Aorta (tissue), 5 donors: ENCODE results near the gene PLEKHA6. TPM values are rescaled to one million over a fixed set of nuclear protein-coding genes. Genes with fewer than 3 reads are reported as not detected.
"Not testable (repeated sequence)": the region's sequence is repeated elsewhere in the genome, so short reads cannot be mapped to it uniquely, and the experiment has no call there.

Experiments
- ATAC-seq: fragments of 200-7000 bp; cut with Tn5 transposase; one replicate; pipeline ENCODE4 v1.9.1; 2022; ENCODE audit warnings: moderate library complexity; ENCODE audit not compliant: low FRiP score
- DNase-seq, 2 donors: peaks; one replicate each; pipeline ENCODE4 v3.0.0-alpha.2; 2020
- H3K27ac ChIP-seq, 2 donors: one replicate each; pipeline ENCODE4 v1.5.1; 2013; ENCODE audit warnings: low read length in 2 of 2, mild to moderate bottlenecking in 2 of 2, moderate library complexity in 2 of 2, control low read depth in 1 of 2, inconsistent platforms in 1 of 2, low read depth in 1 of 2
- H3K27me3 ChIP-seq, 2 donors: one replicate each; pipeline ENCODE4 v1.6.1; 2013; ENCODE audit warnings: control low read depth in 1 of 2, low read length in 1 of 2, mild to moderate bottlenecking in 1 of 2, moderate library complexity in 1 of 2; ENCODE audit not compliant: insufficient read depth in 2 of 2, control insufficient read depth in 1 of 2
- H3K36me3 ChIP-seq, 2 donors: one replicate each; pipeline ENCODE4 v1.6.1; 2013; ENCODE audit warnings: control low read depth in 1 of 2, low read length in 1 of 2, mild to moderate bottlenecking in 1 of 2; ENCODE audit not compliant: insufficient read depth in 2 of 2, control insufficient read depth in 1 of 2
- H3K4me1 ChIP-seq, 2 donors: one replicate each; pipeline ENCODE4 v1.6.1; 2013; ENCODE audit warnings: low read length in 2 of 2, control low read depth in 1 of 2, mild to moderate bottlenecking in 1 of 2, moderate library complexity in 1 of 2; ENCODE audit not compliant: insufficient read depth in 2 of 2, control insufficient read depth in 1 of 2
- H3K4me3 ChIP-seq, 2 donors: one replicate each; pipeline ENCODE4 v1.5.1; 2013; ENCODE audit warnings: low read length in 2 of 2, control low read depth in 1 of 2, mild to moderate bottlenecking in 1 of 2
- H3K9me3 ChIP-seq: one replicate; pipeline ENCODE4 v1.6.1; 2013; ENCODE audit warnings: mild to moderate bottlenecking, low read length; ENCODE audit not compliant: control insufficient read depth
- WGBS, 2 donors: extraction: QIAGEN DNeasy Blood & Tissue Kit; methylation state at CpG; one replicate each; pipeline ENCODE4 v1.1.7; 2013; 5-methylcytosine and 5-hydroxymethylcytosine counted together
- intact Hi-C, 2 donors: fragments of 100-400 bp; cut with DNase I; formaldehyde crosslinking; loops; one replicate each; pipeline versions ENCODE4 v1.14.2 to v1.15.0; 2022
- polyA plus RNA-seq, 2 donors: library from polyadenylated mRNA; stranded (reverse); fragments of 200-250 nt; gene quantifications; one replicate each; pipeline ENCODE4 v1.2.3, GENCODE V29; 2013
- total RNA-seq, 2 donors: library from RNA; stranded (reverse); fragmentation: NEBNext Ultra II Directional; extraction: Animal tissue kit (Norgen Biotek cat#: 25700); gene quantifications; one replicate each; pipeline ENCODE4 v1.2.1, GENCODE V29; 2021
- donor health status: healthy with polysubstance abuse.
- donor health status: Bipolar disorder and iron deficiency.
- donor health status: DM: no; HTN: no; CAD: no.
- donor health status: DM: no; HTN: no; CAD: no.
- donor health status: DM: yes; HTN: yes; CAD: no.

Gene PLEKHA6
- total and polyA plus RNA-seq, 4 donors = 0.56 to 19.6 (median 5.0) TPM

DNA sequence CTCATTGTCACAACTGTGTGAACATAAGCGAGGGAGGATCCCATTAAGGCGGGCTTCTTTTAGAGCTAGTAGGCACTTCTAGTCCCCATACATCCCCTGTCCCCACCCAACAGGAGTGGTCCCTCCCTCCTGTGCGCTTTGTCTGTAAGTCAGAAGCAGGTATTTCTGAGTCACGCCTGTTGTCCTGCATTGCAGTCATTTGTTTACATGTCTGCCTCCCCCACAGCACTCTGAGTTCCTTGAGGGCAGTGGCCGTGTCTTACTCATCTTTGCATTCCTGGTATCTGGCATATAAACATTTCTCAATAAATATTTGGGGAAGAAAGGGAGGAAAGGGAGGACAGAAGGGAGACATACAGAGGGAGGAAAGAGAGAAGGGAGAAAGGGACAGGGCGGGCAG lies 40.3 kb downstream of the PLEKHA6 start:
- H3K27ac ChIP-seq = no peak overlapping the region
- ATAC-seq = no peak

DNA sequence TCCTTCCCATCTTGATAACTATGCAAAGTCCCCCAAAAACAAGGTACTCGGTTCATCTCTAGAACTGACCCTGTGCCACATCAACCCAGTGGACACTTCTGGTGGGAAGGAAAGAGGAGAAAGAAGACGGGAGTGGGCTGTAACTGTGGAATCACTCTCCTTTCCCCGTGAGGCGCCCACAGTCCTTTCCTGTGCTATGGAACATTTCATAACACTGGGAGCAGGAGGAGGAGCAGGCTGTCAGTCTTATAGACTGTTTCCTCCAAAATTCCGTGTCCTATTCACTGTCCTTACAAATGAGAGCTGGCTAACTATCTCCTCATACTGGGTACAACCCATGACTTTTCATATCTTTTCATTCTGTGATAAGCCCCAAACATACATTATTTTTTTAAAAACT lies 40.7 kb downstream of the PLEKHA6 start:
- Histone ChIP-seq H3K9me3 (no peaks in the 10 kb centered on the region), H3K36me3 (no peaks in the 10 kb centered on the region), H3K4me1 (no peaks in the 10 kb centered on the region), H3K4me3 (no peak overlapping the region), H3K27me3 (no peaks in the 10 kb centered on the region), H3K27ac (no peak overlapping the region)
- no peak for ATAC-seq
- WGBS, 2 donors = 81% methylated on average over 5 of the region's 5 CpGs
- intact Hi-C loops = no loop called here
- DNase-seq = no peak

More for the DNA sequence above, 40.3 kb downstream of the PLEKHA6 start:
- intact Hi-C loops = no loop called here
- WGBS, 2 donors = 91 to 94% methylated on average over 6 of the region's 6 CpGs
- DNase-seq = no peak
- no peaks in the 10 kb centered on the region for H3K9me3 ChIP-seq
- H3K36me3 ChIP-seq = no peaks in the 10 kb centered on the region
- no peaks in the 10 kb centered on the region for H3K27me3 ChIP-seq
- H3K4me1 ChIP-seq = no peaks in the 10 kb centered on the region
- H3K4me3 ChIP-seq = no peak overlapping the region

DNA sequence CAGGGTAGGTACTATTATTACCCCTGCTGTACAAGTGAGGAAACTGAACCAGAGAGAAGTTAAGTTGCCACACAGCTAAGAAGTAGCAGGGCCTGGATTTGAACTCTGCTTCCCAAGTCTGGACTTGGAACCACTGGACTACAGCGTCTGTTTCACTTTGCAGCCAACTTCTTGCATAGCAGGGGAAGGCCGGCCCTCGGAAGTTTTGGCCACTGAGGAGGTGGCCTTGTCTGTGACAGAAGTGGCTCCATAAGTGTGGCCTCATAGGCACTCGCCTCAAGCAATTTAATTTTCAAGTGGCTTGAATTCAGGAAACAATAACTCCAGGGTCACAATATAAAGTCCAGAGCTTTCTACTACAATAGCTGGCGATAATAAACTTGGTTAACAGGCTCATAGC lies 41.4 kb downstream of the PLEKHA6 start:
- no peaks in the 10 kb centered on the region for H3K36me3 ChIP-seq
- H3K4me1 ChIP-seq = no peaks in the 10 kb centered on the region
- DNase-seq = no peak
- no peak overlapping the region for H3K27ac ChIP-seq
- H3K9me3 ChIP-seq = no peaks in the 10 kb centered on the region
- no peaks in the 10 kb centered on the region for H3K27me3 ChIP-seq
- H3K4me3 ChIP-seq = no peak overlapping the region
- intact Hi-C loops = no loop called here
- ATAC-seq = no peak
- 86 to 93% methylated on average over 5 of the region's 5 CpGs for WGBS, 2 donors

DNA sequence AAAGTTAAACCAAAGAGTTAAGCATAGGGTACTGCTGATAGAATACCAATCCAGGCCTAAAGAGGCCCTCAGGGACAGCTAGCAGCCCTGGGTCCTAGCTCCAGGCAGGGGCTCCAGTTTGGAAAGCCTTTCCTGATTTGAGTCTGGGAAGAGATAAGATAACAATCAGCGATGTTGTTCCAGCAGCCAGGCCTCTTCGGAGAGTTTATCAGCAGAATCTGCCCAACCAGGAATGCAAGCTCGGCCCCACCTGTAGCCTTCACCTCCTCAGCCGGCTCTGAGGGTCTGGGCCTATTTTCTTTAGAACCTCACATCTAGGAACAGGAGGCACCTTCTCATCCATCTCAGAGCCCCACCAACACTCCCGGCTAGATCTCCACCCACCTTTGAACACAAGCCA lies 42.6 kb downstream of the PLEKHA6 start:
- H3K4me1 ChIP-seq = no peaks in the 10 kb centered on the region
- no peak overlapping the region for H3K27ac ChIP-seq
- 43 to 63% methylated on average over 5 of the region's 5 CpGs for WGBS, 2 donors
- H3K4me3 ChIP-seq = no peak overlapping the region
- H3K27me3 ChIP-seq = no peaks in the 10 kb centered on the region
- intact Hi-C loops = no loop called here
- DNase-seq = no peak
- no peak for ATAC-seq
- H3K9me3 ChIP-seq = no peaks in the 10 kb centered on the region
- no peaks in the 10 kb centered on the region for H3K36me3 ChIP-seq

DNA sequence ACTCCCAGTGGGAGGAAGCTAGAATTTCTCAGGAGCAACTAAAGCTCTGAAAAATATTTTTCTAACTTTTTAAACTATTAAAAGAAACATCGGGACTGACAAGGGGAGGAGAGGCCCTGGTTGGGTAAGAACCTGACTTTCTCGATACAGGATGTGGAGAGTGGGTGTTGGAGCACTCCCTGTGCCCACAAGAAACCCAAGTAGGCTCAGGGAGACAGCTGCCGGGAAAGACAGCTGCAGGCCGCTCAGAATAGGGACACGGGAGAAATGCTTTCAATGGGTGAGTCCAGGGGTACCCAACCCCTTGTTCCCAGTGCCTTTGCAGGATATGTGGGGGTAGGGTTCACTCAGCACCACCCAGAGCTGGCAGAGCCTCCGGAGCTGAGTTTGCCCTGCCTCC lies 43.6 kb downstream of the PLEKHA6 start:
- Histone ChIP-seq H3K36me3 (no peaks in the 10 kb centered on the region), H3K4me1 (no peaks in the 10 kb centered on the region), H3K27me3 (no peaks in the 10 kb centered on the region), H3K4me3 (no peak overlapping the region), H3K9me3 (no peaks in the 10 kb centered on the region), H3K27ac (no peak overlapping the region)
- ATAC-seq (no peak), DNase-seq (no peak)
- 45 to 53% methylated on average over 6 of the region's 6 CpGs for WGBS, 2 donors
- intact Hi-C loops = no loop called here

DNA sequence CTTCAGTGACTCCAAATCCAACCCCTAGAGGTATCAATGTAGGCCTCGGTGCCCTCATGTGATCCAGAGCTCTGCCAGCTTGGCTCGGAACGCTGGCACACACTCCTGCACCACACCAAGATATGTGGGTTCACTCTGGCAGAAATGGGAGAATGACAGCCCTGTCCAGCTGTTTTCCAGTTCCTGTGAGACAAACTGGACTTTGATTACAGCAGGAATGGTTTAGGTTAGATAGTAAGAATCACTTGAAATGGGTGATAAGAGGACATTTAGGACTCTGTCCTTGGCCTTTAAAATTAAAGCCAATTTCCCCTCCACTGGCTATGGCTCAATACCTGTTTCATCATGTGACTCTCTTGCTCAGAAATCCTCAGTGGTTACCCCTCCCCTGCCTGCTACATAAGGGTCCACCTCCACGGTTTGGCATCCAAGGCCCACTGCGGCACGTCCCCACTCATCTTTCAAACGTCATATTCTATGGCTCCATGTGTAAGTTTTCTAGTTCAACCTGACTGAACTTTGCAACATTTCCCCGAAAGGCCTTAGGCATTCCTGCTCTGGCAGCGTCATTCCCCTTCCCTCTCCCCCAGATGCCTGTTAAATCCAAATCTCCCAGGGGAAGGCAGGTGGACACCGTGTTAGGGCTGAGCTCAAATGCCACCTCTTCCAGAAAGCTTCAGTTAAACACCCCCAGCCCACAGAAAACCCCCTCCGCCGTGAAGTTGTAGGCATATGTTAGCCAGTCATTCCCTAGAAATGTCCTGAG lies 44.7 kb downstream of the PLEKHA6 start:
- ATAC-seq = no peak
- intact Hi-C loops = no loop called here
- 71 to 78% methylated on average over 12 of the region's 12 CpGs for WGBS, 2 donors

DNA sequence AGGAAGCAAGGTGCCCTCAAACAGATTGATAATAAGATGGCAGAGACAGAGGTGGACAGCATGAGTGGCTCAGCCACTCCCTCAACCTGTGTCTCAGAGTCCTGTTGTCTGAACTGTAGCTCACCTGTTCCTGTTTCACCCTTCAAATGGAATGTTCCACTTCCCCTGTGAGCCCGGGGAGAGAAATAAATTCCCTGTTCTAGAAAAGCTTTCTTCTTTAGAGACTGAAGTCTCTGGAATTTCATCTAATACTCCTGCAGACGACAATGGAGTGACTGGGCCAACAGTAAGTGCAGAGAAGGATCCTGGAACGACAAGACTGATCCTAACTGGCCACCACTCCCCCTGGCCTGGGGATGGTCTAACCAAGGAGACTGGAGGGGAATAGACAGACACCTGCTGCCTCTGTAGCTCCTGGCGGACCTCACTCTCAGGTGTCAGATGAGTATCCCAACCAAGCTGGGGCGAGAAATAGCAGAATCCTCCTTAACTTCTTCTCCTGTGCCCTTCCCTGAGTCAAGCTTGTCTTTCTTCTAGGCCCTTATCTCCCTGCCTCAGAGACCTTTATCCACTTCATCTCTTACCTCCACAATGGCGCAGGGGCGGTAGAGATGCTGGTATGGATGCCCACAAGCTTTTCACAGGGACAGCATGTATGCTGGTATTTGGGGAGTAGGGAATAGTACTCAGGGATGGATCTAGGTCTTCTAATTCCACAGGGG lies 45.4 kb downstream of the PLEKHA6 start:
- no peak overlapping the region for H3K27ac ChIP-seq
- intact Hi-C loops = no loop called here
- H3K9me3 ChIP-seq = no peaks in the 10 kb centered on the region
- 83 to 84% methylated on average over 7 of the region's 7 CpGs for WGBS, 2 donors
- ATAC-seq (no peak), DNase-seq (no peak)
- no peak overlapping the region for H3K4me3 ChIP-seq
- no peaks in the 10 kb centered on the region for H3K27me3 ChIP-seq
- H3K36me3 ChIP-seq = no peaks in the 10 kb centered on the region
- H3K4me1 ChIP-seq = no peaks in the 10 kb centered on the region

More for the DNA sequence above, 44.7 kb downstream of the PLEKHA6 start:
- H3K27me3 ChIP-seq = no peaks in the 10 kb centered on the region
- no peak overlapping the region for H3K4me3 ChIP-seq
- no peaks in the 10 kb centered on the region for H3K9me3 ChIP-seq
- H3K27ac ChIP-seq = no peak overlapping the region
- DNase-seq = no peak
- no peaks in the 10 kb centered on the region for H3K36me3 ChIP-seq
- no peaks in the 10 kb centered on the region for H3K4me1 ChIP-seq

DNA sequence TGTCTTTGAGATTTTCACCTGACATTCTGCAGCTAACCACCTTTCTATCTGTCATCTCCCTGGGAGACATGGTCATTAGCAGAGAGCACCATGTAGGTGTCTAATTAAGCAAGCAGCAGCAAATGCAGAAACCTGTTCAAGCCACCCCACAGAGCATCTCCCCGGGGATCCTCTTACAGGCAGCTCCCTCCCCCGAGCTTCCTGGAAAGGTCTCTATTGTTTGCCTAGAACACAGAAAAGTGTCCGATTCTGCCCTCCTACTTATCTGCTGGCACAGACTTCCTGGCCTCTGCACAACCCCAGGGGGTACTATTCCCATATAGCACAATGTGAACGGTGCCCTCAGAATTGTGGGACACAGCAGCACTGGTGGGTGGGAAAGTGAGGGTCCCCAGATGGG lies 46.1 kb downstream of the PLEKHA6 start:
- H3K36me3 ChIP-seq = no peaks in the 10 kb centered on the region
- no peaks in the 10 kb centered on the region for H3K9me3 ChIP-seq
- no peaks in the 10 kb centered on the region for H3K27me3 ChIP-seq
- ATAC-seq (no peak), DNase-seq (no peak)
- no peaks in the 10 kb centered on the region for H3K4me1 ChIP-seq
- intact Hi-C loops = no loop called here
- 61 to 64% methylated on average over 4 of the region's 4 CpGs for WGBS, 2 donors
- H3K4me3 ChIP-seq = no peak overlapping the region
- no peak overlapping the region for H3K27ac ChIP-seq

GRCh38 chr1:204310970-204311369 lies 48.8 kb downstream of the PLEKHA6 start:
- H3K9me3 ChIP-seq, H3K4me3 ChIP-seq, H3K27ac ChIP-seq, intact Hi-C loops, H3K27me3 ChIP-seq, H3K36me3 ChIP-seq, H3K4me1 ChIP-seq, DNase-seq, ATAC-seq: not testable (repeated sequence)
- 90 to 94% methylated on average over 4 of the region's 4 CpGs for WGBS, 2 donors
